Omental fat pad (tissue), 4 donors: ENCODE data around the gene NPW. TPM values are rescaled to one million over a fixed set of nuclear protein-coding genes. Genes with fewer than 3 reads are reported as not detected.

Source experiments
- ATAC-seq: fragments of 150-250 bp; one replicate; pipeline ENCODE4 v1.9.1; 2016; ENCODE audit warnings: mild to moderate bottlenecking, moderate library complexity; ENCODE audit not compliant: low FRiP score
- DNase-seq: peaks from one replicate; pipeline ENCODE4 v3.0.0-alpha.2; 2019; ENCODE audit warnings: low spot score
- CTCF ChIP-seq, 3 donors: fragments of 450-650 bp; IDR thresholded peaks; one replicate each; pipeline ENCODE4 v1.5.1; 2016 to 2017; ENCODE audit warnings: antibody characterized with exemption in 3 of 3, mild to moderate bottlenecking in 3 of 3, moderate library complexity in 2 of 3
- total RNA-seq, 4 donors: library from RNA; depleted of rRNA; stranded (reverse); fragments of >200 nt; gene quantifications; one replicate each; pipeline ENCODE4 v1.1.0, GENCODE V29; 2016

NPW gene
- total RNA-seq, 4 donors from 2014 or later: 0.48 TPM; not detected in 3

- no peak for TF ChIP-seq CTCF (IDR thresholded peaks at IDR 0.05)
- peak; percentile 5 for ATAC-seq
- DNase-seq: no peak
Observed at GRCh38 chr16:2035431-2036199, 16.0 kb downstream of the NPW start.

GRCh38 chr16:2036200-2036966 is 16.8 kb downstream of the NPW start:
- no peak for TF ChIP-seq CTCF (IDR thresholded peaks at IDR 0.05)
- DNase-seq: no peak
- ATAC-seq: no peak

GRCh38 chr16:2037115-2037514 is 17.5 kb downstream of the NPW start:
- no peak for TF ChIP-seq CTCF (IDR thresholded peaks at IDR 0.05)
- ATAC-seq: no peak
- no peak for DNase-seq

GRCh38 chr16:2037647-2038381 is 18.2 kb downstream of the NPW start:
- ATAC-seq (no peak), DNase-seq (no peak)
- no peak for TF ChIP-seq CTCF (IDR thresholded peaks at IDR 0.05)

- ATAC-seq (no peak), DNase-seq (no peak)
- no peak for TF ChIP-seq CTCF (IDR thresholded peaks at IDR 0.05)
Observed at GRCh38 chr16:2038382-2039231, 19.0 kb downstream of the NPW start.

- no peak for TF ChIP-seq CTCF (IDR thresholded peaks at IDR 0.05)
- ATAC-seq (no peak), DNase-seq (no peak)
Observed at GRCh38 chr16:2039274-2040031, 19.9 kb downstream of the NPW start.
